ENCODE data around the gene FZR1.

GRCh38 chr19:3535981-3536380 is 29.9 kb downstream of the FZR1 start:
- TF ChIP-seq POLR2A (IDR thresholded peaks at IDR 0.05; ENCODE audit: low read depth, low read length), result no peak
- TF ChIP-seq USF2 (IDR thresholded peaks at IDR 0.05; ENCODE audit: low read depth, low read length), result no peak
- no peak for TF ChIP-seq CTCF (conservative IDR thresholded peaks at IDR 0.05; ENCODE audit: low read depth, low read length)
- TF ChIP-seq BHLHE40 (IDR thresholded peaks at IDR 0.05; ENCODE audit: low read depth, low read length), result no peak
- no peak for TF ChIP-seq RCOR1 (IDR thresholded peaks at IDR 0.05; ENCODE audit: insufficient replicate concordance, low read length)
- TF ChIP-seq FOS (IDR thresholded peaks at IDR 0.05; ENCODE audit: low read depth, low read length), result no peak
- TF ChIP-seq MAZ (IDR thresholded peaks at IDR 0.05; ENCODE audit: borderline replicate concordance, low read depth, low read length), result no peak

All from IMR-90 (cell line).